Measurements from ENCODE around the gene DNAJC5G. TPM values are rescaled to one million over a fixed set of nuclear protein-coding genes. Genes with fewer than 3 reads are reported as not detected.

Gene DNAJC5G
- total and polyA plus RNA-seq, 2 donors (not counting 3 experiments of a cell fraction or from before 2014, with no cell fraction given) = 0.77 to 1.4 TPM

DNA sequence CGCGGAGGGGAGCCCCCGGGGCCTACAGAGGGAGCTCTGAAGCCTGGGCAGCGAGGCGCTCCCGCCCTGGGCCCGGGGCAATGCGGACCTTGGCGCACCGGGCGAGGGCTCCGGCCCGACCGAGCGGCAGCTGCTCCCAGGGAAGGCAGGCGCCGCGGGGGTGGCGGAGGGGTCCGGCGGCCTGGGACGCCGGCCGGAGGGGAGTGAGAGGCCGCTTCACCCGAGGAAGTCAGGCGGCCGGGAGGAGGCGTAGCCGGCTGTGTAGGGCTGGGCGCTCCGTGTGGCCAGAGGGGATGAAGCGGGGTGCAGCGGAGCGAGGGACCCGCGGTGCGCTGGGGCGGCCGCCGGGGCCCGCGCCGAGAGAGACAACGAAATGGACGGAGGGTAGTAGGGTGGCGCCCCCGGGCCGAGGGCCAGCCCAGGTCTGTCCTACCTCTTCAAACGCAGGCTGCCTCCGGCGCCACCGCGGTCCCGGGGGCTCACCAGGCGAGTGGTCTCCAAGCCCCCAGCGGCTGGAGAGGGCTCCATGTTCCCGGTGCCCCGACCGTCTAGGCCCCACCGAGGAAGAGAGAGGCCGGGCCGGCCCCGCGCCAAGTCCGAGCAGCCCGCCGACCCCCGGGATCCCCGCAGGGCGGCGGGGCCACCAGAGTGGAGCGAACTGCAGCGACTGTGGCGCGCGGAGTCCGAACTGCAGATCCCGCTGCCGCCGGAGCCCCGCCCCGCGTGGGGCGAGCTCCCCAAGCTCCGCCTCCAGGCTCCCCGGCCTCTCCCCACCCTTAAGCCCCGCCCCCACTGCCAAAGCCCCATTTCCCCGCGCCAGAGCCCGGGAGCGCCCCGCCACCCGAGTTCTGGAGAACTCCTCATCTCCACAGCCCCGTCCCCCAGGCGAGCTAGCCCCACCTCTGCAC lies 12.6 kb upstream of the DNAJC5G start, which contains the start of gene SLC30A3:
Gene SLC30A3 (minus strand): TSS at position 669 of the 908 bp plus-strand sequence. CDS start 141 bp downstream, at position 528.
- peak within 1 kb of the TSS; percentile 23 to 82 (median 58) for H3K4me3 ChIP-seq (replicated peaks in 1 of 3; ENCODE audit: insufficient read depth in 1 of 3, low read depth in 1 of 3, low read length in 3 of 3)
- peak; percentile 63 for FAIRE-seq
- H3K27ac ChIP-seq (ENCODE audit: insufficient read depth, low read depth, low read length) = no peak within 1 kb of the TSS
- dilution Hi-C loops (cut with MboI; ENCODE audit: extremely low pct_ligation_motif_present, low sequenced_read_pairs) (no loop called here), intact Hi-C loops (cut with micrococcal nuclease) (no loop called here)
- TF ChIP-seq GATA2 (IDR thresholded peaks at IDR 0.05; ENCODE audit: insufficient read depth, insufficient read length, low read depth, low read length) (no peak), POLR2AphosphoS5 (IDR thresholded peaks at IDR 0.05; ENCODE audit: insufficient read depth, low read depth, low read length) (peak; percentile 49), EZH2 (IDR thresholded peaks at IDR 0.05; ENCODE audit: borderline replicate concordance, low read depth, low read length, severe bottlenecking) (peak; percentile 32)
- TF ChIP-seq, protein P1, sequence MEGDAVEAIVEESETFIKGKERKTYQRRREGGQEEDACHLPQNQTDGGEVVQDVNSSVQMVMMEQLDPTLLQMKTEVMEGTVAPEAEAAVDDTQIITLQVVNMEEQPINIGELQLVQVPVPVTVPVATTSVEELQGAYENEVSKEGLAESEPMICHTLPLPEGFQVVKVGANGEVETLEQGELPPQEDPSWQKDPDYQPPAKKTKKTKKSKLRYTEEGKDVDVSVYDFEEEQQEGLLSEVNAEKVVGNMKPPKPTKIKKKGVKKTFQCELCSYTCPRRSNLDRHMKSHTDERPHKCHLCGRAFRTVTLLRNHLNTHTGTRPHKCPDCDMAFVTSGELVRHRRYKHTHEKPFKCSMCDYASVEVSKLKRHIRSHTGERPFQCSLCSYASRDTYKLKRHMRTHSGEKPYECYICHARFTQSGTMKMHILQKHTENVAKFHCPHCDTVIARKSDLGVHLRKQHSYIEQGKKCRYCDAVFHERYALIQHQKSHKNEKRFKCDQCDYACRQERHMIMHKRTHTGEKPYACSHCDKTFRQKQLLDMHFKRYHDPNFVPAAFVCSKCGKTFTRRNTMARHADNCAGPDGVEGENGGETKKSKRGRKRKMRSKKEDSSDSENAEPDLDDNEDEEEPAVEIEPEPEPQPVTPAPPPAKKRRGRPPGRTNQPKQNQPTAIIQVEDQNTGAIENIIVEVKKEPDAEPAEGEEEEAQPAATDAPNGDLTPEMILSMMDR (IDR thresholded peaks at IDR 0.05; ENCODE audit: extremely low read depth in 1 of 2, insufficient read depth in 1 of 2, low read depth in 1 of 2, low read length in 2 of 2) = peak in 1 of 2 donors; percentile 1
- peak within 1 kb of the TSS; percentile 24 for H3K9ac ChIP-seq (replicated peaks; ENCODE audit: extremely low read depth, insufficient read depth, low read length)
- no TSS peak for BruUV-seq (replicated peaks)
- peak within 1 kb of the TSS; percentile 77 for H3K4me2 ChIP-seq (ENCODE audit: insufficient read depth, low read length)
- H2AFZ ChIP-seq (ENCODE audit: low read depth, low read length) = peak within 1 kb of the TSS; percentile 70
- H4K20me1 ChIP-seq (replicated peaks; ENCODE audit: control insufficient read depth, extremely low read depth, insufficient read depth, low read length) = no peaks in the 10 kb centered on the region
- no peaks in the 10 kb centered on the region for H3K9me3 ChIP-seq (replicated peaks; ENCODE audit: control insufficient read depth, insufficient read depth, low read length)
- peaks cover 0 to 4% of the 10 kb centered on the region in 2 experiments for H3K36me3 ChIP-seq (ENCODE audit: control insufficient read depth in 2 of 2, extremely low read depth in 1 of 2, insufficient read depth in 2 of 2, low read length in 2 of 2)
- H3K79me2 ChIP-seq (ENCODE audit: control insufficient read depth, insufficient read depth, low read length) = no peaks in the 10 kb centered on the region
- peak; percentile 62 for DNase-seq (ENCODE audit: low read depth, low spot score)
- POLR2A ChIA-PET = interaction anchor here (0.6 kb wide), 1 partner anchor 1632 kb away, joined by 3 read pairs; the partner anchor contains the start of gene WDR43
- no peaks in the 10 kb centered on the region for H3K9me1 ChIP-seq (replicated peaks; ENCODE audit: control insufficient read depth, extremely low read depth, insufficient read depth, low read length)
- CTCF ChIA-PET = interaction anchor here (0.8 to 6.9 kb wide), 10 partner anchors 9 to 93 kb away, joined by 3 to 143 read pairs (median 4); partner anchors contain the start of gene TRIM54
- peaks cover 22% of the 10 kb centered on the region for H3K4me1 ChIP-seq (ENCODE audit: control insufficient read depth, extremely low read depth, insufficient read depth, low read length)
- H3K27me3 ChIP-seq (ENCODE audit: control insufficient read depth in 2 of 2, insufficient read depth in 2 of 2, low read length in 2 of 2) = peaks cover 15 to 38% of the 10 kb centered on the region in 2 experiments

Data from endothelial cell of umbilical vein (primary cell).